HG02642 (cell line): Measurements from ENCODE around the gene GAL3ST2.
"Not testable (repeated sequence)": the region's sequence is repeated elsewhere in the genome, so short reads cannot be mapped to it uniquely, and the experiment has no call there.

Experiments used
- ATAC-seq: cut with Tn5 transposase; IDR thresholded peaks from one replicate; pipeline ENCODE4 v1.9.1; 2021; ENCODE audit warnings: mild to moderate bottlenecking; ENCODE audit not compliant: unreplicated experiment, poor library complexity

GAL3ST2 gene

GRCh38 chr2:241803387-241804325 is 27.0 kb downstream of the GAL3ST2 start:
- ATAC-seq = no peak

DNA sequence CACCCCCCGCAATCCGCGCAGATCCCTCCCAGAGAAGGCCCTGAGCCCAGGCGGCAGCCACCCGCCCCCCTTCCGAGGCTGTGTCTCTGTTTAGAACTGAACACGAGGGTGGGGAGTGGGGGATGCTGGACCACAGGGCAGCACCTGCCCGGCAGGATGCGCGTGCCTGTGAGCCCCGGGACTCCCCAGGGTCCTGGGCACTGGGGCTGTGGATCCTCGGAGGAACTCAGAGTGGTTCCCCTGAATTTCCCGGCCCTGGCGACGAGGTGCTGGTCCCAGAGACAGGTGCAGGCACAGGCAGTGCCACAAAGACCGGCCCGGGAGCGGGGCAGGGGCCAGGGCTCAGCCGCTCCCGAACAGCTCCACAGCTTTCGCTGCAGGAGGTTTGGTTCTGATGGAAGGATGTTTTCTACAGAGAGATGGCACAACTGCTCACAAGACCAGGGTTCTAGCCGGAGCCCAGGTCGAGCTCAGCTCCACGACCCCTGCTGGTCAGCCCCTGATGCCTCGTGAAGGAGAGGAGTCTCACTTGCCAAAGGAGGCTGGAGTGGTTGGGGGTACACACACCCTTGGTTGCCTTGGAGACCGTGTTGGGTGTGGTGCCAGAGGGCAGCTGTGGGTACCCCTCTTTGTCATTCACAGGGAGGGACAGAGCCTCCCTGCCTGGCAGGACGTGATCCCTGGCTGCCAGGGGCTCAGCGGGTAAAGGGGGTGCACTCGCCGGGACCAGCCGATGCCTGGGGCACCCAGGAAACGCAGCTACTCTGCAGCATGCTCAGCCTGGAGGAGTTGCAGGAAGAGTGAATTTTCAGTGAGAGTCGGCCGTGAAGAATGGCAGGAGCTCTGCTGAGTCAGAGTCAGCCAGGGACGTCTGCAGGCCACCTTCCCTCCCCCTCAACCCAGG is 28.0 kb downstream of the GAL3ST2 start:
- ATAC-seq = no peak

DNA sequence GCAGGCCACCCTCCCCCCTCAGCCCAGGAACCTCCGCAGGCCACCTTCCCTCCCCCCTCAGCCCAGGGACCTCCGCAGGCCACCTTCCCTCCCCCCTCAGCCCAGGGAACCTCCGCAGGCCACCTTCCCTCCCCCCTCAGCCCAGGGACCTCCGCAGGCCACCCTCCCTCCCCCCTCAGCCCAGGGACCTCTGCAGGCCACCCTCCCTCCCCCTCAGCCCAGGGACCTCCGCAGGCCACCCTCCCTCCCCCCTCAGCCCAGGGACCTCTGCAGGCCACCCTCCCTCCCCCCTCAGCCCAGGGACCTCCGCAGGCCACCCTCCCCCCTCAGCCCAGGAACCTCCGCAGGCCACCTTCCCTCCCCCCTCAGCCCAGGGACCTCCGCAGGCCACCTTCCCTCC is 29.6 kb downstream of the GAL3ST2 start:
- not testable (repeated sequence) for ATAC-seq

GRCh38 chr2:241808051-241808720 is 31.6 kb downstream of the GAL3ST2 start:
- ATAC-seq = no peak

DNA sequence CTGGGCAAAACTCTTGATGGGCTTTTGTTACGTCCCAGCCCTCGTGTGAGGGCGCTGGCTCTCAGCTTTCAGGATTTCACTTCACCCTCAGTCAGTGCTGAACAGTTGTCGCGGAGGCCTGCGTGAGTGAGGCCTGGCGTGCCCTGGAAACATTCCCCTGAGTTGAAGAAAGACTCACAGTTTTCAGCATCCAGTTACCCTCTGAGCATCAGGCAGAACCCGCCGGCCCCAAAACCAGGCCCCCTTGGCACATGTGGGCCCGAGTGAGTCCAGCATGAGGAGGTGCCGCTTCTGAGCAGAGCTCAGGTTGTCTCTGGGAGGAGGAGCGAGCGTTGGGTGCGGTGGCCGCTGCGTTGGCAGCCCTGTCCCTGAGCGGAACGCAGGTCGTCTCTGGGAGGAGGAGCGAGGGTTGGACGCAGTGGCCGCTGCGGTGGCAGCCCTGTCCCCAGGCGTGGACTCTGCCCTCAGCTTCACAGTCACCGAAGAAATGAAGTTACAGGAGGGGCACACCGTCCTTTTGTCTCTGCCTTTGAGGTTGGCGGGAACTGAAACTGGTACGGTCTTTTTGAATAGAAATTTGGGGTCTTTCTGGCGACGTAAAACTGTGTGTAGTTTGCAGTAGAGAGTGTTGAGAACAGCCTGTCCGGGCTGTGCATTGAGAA is 32.2 kb downstream of the GAL3ST2 start, which contains the start of gene NEU4:
Gene NEU4, plus strand, starts transcription at position 473 of the 662 bp plus-strand sequence. CDS start 5,292 bp downstream, outside the sequence.
- ATAC-seq = no peak

DNA sequence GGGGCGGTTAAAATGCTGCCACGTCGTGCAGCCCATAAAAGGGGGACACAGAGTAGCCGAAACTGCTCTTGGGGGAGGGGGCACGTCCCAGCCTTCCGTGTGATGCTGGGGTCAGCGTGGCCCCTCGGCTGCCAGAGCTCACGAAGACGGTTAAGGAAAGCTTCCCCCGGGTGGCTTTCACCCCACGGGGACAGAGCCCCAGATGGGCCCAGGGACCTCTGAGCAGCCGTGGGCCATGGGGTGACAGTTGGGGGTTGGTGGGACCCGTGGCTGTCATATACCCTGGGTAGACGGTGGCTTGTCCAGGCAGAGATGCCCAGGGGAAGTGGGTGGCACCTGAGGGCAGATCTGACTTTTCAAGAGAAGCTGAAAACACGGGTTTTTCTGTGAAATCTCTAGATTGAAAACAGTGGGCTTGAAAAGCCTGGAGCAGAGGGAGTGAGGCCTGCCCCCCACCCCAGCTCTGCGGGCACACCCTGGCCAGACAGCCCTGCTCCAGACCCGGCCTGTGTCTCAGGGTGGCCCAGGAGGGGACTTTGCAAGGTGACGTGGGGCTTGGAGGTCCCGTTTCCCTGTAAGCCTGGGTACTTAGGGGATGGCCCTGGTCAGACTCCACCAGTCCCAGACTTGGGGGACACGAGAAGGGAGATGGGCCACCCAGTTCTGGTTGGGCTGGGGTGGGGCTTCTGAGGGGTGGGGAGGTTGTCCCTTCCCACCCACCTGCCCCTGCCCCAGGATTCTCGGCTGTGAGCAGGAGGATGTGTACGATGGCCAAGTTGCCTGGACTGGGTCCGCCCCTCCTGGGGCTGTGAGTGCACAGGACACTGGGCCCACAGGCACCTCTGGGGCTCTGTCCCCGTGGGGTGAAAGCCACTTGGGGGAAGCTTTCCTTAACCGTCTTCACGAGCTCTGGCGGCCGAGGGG is 33.0 kb downstream of the GAL3ST2 start:
- no peak for ATAC-seq

DNA sequence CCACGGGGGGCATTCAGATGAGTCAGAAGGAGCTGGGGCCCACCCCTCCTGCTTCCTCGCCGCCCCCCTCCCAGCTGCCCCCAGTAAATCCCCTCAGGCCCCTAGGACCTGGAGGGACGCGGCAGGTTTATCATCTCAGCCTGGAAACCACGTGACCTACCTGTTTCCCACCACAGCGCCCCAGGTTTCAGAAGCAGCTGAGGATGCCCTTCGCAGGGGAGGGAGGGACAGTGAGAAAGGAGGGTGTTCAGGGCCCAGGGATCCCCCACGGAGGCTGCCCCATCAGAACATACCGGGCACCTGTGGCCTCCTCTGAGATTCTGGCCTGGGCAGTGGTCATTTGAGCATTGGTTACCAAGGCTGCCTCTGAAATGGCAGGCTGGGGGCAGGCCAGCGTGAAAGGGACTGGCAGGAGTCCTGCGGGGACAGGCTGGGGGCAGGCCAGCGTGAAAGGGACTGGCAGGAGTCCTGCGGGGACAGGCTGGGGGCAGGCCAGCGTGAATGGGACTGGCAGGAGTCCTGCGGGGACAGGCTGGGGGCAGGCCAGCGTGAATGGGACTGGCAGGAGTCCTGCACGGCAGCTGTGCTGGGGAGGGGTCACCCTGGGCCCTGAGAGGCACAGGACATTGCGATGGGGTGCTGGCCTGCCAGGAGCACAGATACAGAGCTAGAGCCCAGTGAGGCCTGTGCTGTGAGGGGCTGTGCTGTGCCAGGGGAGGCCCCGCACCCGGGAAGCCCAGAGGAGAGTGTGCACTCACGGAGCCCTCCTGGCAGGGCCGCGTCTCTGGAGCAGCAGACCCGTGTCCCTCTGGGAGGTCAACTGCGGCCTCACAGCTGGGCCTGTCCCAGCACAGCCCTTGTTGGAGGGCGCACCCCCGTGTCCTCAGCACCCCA is 33.9 kb downstream of the GAL3ST2 start:
- ATAC-seq = no peak

DNA sequence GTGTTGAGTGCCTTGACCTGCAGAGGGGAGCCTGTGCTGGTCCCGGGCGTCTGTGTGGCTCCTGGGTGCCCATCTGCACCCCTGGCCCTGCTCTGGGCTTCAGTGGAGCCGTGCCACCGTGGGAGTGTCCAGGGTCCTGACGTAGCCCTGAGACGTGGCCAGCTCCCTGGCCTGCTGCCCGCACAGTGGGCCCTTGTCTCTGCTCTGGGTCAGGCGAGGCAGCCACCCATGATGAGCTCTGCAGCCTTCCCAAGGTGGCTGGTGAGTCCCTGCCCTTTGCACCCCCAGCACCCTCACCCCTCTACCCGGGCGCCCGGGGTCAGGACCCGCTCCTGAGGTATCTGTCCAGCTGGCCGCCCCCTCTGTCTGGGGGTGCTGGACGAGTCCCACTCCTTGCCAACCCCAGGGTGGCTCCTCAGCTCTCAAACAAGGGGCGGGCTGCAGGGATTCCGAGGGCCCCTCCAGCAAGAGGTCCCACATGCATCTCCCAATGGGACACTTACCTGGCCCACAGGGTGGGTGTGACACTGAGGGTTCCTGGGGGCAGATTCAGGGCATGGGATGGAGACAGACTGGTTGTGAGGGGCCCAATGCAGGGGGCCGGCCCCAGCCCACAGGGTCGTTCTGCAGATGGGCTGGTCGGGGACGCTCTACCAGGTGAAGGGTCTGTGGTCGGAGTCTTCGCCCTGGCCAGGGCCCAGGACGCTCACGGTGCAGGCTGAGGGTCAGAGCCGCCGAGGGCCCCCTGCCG is 34.8 kb downstream of the GAL3ST2 start:
- ATAC-seq = no peak

DNA sequence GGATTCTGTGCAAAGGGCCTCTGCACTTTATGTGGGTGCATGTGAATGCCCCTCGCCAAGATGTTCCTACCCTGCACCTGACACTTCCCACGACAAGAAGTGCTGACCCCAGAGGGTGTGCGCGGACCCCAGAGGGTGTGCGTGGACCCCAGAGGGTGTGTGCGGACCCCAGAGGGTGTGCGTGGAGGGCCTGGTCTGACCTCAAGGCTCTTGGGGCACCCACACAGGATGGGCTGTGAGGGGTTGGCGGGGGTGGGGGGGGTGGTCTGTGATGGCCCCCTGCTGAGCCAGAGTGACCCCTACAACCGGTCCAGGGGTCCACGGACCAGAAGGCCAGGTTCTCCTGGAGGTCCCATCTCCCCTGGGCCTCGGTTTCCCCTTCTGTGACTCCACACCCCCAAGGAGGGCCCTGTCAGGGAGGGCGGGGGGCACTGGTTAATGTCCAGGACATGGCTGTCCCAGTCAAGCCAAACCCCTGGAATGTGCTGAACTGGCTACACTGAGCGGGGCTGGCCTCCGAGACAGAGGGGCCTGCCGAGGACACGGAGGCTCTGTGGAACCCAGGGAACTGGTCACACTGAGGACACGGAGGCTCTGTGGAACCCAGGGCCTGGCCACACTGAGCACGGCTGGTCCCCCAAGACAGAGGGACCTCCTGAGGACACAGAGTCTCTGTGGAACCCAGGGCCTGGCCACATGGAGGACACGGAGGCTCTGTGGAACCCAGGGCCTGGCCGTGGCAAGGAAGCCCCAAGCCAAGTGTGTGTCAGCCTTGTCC is 35.5 kb downstream of the GAL3ST2 start:
- no peak for ATAC-seq

GRCh38 chr2:241812730-241813643 is 36.4 kb downstream of the GAL3ST2 start:
- ATAC-seq = no peak

- no peak for ATAC-seq
These were observed 37.2 kb downstream of the GAL3ST2 start for GRCh38 chr2:241813644-241814392.

DNA sequence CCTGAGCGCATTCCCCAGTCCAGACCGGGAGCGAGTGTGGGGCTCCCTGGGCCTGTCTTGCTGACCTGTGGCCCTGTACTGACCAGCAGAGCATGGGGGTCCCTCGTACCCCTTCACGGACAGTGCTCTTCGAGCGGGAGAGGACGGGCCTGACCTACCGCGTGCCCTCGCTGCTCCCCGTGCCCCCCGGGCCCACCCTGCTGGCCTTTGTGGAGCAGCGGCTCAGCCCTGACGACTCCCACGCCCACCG is 37.7 kb downstream of the GAL3ST2 start:
- ATAC-seq = no peak

GRCh38 chr2:241814643-241815476 is 38.2 kb downstream of the GAL3ST2 start:
- no peak for ATAC-seq
